ENCODE measurements around the gene RRAGC.

The RRAGC gene, protein sequence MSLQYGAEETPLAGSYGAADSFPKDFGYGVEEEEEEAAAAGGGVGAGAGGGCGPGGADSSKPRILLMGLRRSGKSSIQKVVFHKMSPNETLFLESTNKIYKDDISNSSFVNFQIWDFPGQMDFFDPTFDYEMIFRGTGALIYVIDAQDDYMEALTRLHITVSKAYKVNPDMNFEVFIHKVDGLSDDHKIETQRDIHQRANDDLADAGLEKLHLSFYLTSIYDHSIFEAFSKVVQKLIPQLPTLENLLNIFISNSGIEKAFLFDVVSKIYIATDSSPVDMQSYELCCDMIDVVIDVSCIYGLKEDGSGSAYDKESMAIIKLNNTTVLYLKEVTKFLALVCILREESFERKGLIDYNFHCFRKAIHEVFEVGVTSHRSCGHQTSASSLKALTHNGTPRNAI

DNA sequence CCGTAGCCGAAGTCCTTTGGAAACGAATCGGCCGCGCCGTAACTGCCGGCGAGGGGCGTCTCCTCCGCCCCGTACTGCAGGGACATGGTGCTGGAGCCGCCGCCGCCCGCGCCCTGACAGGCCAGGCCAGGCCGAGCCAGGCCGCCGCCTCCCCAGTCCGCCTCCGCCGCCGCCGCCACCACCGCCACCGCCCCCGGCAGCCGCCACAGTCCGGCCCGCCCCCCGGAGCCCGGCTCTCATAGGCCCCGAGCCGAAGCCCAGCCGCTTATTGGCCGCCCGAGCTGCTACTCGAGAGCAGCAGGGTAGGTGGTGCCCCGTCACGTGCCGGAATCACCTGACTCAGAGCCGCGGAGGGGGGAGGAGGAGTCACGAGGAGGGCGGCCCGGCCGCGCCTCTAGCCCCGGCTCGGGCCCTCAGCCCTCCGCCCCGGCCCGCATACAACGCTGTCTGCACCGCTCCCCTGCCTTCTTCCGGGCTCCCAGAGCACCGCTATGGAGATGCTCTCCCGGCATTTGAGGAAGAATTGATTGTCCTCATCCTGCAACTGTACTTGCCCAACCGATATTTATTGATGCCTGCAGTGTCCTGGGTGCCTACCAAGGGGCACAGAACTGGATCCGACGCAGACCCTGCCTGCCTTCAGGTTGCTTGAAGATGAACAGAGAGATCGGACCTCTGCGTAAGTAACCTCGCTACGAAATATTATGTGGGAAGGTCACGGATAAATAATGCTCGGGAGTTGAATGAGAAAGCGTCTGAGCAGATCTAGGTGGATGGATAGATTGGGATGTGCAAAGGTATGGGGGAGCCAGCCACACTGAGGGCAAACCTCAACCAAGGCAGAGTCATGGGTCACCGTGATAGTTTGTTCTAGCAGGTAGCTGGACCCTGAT is at the start of gene RRAGC:
RRAGC (minus strand) TSS at position 212 of the 893 bp plus-strand sequence; CDS start at position 86, 126 bp downstream.
- peak; percentile 98 for DNase-seq

DNA sequence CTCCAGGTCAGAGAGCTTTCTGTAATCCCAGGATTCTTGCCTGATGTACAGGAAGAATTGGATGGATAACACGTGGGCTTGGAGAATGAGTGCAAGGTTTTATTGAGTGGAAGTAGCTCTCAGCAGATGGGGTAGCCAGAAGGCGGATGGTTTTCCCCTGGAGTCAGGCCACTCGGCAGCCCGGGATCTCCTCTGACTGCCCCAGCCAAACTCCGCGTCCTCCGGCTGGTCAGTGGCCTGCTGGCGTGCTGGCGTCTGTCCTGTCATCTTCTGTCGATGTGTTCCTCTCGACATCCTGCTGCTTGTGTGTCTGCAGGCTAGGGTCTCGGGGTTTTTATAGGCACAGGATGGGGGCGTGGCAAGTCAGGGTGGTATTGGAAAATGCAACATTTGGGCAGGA is 49.2 kb upstream of the RRAGC start:
- no peak for DNase-seq

DNA sequence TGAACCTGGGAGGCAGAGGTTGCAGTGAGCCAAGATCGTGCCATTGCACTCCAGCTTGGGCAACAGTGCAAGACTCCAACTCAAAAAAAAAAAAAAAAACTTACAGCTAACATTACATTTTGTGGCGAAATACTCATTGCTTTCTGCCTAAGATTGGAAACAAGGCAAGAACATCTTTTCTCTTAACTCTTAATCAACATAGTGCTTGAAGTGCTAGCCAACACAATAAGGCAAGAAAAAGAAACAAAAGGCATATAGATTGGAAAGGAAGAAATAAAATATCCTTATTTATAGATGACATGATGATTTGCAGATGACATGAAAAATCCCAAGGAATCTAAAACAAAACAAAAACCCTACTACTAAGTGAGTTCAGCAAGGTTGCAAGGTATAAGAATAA is 46.4 kb upstream of the RRAGC start:
- no peak for DNase-seq

DNA sequence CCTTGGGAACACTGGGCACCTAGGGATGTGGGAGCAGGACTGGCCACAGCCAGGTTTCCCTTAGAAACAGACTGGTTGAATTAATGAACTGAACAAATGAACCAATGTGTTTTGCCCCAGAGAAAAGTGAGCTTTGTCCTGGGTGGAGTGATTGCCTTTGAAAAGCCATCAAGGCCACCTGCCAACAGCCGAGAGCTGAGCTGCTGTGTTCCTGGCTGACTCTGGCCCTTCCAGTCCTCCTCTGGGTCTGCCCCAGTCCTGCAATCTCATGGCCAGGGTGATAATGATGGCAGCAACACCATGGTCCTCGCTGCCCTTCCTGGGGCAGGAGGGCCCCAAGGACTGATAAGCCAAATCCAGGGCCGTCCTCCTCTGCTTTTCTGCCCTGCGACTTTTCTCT is 40.0 kb upstream of the RRAGC start:
- no peak for DNase-seq

DNA sequence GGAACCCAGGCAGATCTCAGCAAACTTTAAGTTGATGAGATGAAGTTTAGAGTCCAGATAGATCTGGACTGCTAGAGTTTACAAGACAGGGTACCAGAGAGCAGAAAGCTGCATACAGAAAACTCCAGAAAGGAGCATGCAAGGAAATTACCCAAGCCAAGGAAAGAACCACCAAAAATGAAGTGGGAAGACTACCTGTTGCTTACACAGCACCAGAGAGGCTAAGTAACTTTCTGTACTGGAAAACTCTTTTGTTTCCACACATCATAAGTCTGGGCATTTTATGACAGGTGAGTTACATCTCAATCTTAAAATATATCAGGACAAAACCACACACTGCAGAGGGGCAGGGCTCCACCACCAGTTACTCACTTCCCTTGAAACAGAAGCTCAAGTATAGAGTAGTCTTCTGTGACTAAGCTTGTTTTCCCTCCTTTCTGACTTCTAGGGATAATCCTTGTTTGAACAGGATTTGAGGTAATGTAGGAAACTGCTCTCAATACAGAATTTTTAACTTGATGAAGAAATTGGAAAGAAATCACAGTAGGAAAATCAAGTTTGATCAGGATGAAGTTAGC is 39.2 kb upstream of the RRAGC start:
- no peak for DNase-seq

DNA sequence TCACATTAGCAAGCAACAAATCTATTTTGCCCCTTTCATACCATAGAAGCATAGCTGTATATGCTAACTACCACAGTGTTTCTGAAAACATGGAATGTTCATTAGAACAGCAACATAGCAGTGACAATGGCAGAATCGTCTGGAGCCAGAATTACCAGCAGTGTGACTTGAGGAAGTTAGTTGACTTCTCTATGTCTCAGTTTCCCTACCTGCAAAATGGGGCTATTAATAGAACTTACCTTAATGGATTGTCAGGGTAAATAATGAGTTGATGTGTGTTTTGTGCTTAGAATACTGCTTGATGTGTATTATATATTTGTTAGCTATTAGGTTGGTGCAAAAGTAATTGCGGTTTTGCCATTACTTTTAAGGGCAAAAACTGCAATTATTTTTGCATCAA is 36.6 kb upstream of the RRAGC start:
- no peak for DNase-seq

DNA sequence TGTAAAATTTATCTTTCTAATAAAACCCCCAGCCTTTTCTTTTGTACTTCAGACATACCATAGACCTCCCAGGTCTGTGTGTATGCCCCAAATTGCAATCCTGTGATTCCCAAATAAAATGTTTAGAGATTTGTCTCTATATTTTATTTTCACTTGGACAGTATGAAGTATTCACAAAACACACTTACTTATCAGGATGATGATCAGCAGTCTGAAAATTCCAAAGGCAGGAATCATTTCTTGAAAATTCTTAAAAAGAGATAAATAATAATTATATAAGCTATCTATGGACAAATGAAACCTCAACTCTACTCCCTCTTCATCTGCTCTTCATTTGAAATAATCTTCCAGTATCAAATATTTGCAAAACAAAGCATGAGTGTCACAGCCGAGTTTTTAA is 33.4 kb upstream of the RRAGC start:
- no peak for DNase-seq

DNA sequence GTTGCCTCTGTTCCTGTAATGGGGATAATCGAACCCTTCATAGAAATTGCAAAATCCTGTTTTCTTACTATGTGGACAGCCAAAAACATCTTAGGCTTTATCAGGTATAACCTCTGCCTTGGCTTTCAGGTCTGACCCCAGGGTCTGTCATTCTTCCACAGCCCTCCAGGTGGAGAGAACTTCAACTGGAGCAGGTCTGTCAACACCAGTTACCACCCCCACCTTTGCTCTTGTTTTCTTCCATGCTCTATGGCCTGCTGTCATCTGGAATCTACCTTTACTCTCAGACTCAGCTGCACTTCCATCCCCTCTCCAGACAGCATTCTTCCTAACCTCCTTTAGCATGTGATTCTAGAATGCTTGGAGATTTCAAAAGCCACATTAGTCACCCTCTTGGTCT is 32.2 kb upstream of the RRAGC start:
- DNase-seq = no peak

DNA sequence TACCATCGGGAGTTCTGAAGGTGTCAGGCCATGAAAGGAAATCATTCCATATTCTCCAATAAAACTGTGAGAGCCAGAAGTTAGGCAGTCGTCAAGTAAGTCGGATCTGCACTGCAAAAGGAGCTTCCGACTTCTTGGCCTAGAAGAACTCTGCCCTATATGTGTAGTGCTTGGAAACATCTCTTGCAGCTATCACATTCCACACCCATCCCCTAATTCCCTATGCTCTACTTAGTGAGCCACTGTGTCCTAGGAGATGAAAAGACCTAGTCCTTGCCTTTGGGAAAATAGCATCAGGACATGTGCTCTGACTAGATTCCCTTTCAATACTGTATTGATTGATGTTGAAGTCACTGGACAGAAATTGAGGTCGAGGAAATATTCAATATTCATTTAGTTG is 30.0 kb upstream of the RRAGC start:
- DNase-seq = no peak

DNA sequence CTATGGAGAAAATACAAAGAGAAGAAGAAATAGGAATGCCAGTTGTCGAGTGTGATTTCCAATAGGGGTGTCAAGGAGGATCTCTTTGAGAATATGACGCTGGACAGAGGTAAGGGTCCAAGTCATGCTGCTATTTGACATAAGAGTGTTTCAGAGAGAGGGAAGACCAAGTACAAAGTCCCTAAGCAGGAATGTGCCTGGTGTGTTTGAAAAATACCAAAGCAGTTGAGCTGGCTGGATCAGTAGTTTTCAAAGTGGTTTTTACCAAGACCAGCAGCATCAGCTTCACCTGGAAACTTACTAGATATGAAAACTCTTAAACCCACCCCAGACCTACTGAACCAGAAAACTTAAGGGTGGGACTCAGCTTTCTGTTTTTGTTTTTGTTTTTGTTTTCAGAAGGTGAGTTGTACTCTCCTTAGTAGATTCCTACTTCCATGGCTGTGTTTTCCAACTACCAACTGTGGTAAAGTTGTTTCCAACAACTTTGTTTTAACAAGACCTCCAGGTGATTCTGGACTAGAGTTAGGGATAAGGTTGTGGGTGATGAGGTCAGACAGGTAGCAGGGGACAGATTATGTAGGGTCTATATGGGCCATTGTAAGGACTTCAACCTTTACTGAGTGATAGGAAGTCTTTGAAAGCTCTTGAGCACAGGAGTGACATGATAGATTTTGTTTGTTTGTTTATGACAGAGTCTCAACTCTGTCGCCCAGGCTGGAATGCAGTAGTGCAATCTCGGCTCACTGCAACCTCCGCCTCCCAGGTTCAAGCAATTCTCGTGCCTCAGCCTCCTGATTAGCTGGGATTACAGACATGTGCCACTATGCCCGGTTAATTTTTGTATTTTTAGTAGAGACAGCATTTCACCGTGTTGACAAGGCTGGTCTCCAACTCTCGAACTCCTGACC is 29.1 kb upstream of the RRAGC start:
- no peak for DNase-seq

DNA sequence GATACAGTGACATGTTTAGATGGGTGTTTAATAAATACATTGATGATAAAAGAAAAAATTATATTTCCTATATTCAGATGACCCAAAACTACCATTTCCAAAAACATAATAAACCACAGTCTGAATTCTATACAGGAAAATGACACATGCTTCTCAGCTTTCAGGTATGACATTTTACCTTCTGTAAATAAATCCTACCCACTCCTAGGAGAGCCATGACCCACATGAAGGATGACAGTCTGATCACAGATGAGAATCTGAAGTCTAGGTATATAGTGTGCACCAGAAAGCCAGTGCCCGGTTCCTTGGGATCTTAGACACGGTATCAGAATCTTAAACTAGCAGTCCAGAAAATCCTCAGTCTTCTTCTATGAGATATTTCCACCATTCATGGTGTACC is 25.5 kb upstream of the RRAGC start:
- DNase-seq = no peak

DNA sequence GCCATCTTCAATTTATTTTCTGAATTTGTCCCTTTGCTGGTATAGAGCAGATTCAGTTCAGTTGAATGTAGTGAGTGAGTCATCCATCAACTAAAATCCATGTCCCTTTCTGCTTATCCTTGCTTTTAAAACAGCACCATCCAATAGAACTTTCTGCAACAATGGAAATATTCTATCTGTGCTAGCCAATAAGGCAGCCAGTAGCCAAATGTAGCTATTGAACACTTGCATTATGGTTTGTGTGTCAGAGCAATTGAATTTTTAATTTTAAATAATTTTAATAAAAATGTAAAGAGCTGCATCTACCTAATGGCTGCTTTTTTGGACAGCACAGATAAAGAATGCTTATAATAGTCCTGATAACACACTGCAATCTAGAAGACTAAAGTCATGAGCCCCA is 21.9 kb upstream of the RRAGC start, which contains the start of gene GJA9:
GJA9 (minus strand) TSS at position 101 of the 400 bp plus-strand sequence. CDS start 5,489 bp downstream, outside the sequence.
- DNase-seq = no peak

DNA sequence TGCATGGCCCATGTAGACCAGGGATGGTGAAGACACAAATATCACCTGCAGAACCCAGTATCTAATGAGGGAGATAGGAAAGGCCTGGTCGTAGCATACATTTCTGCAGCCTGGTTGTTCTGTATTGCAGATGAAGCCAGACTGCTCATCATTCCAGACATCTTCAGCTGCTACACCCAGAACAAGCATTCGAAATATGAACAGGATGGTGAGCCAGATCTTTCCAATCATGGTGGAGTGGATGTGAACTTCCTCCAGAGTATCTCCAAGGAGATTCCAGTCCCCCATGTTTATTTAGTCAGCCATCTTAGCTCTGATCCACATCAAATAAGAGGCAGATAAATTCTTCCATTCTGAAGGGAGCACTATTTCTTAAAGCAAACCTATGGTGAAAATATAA is 16.2 kb upstream of the RRAGC start:
- DNase-seq = no peak

DNA sequence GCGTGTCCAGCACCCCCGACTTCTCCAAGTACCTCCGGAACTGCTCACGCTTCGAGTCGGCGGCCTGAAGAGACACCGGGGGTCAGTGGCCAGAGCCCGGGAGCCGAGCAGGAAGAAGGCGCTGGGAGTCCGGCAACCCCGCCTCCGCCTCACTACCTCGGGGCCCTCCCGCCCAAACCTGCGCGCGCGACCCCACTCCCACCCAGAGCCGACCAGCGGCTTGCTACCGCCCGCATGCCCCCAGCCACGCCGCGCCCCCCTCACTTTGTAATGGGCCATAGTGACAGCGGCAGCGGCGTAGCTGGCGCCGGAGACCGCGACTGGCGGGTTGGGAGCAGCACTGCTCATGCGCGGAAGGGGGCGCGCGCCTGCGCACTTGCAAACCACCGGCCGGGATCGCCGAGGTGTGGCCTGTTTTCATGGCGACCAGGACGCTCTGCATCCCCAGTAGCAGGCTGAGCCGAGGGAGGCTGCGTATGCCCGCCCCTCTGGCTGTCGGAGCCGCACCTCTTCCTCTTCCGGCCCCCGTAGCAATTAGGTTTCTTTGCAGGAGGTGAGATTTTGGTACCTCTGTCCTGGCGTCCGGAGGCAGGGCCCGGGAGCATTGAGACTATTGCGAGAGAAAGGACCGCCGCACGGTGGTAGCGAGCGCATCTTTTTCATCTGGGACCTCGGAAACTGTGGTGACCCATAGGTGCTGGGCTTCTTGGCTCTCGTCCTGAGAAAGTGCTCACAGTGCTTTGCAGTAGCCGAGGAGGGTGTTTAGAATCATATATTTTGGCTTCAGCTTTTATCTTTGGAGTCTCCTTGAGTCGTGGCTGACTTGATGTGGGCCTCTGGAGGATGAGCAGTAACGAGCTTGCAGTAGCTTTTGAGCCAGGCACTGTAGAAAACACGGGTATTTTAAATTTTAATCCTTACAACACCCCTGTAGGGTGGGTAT is 13.7 kb upstream of the RRAGC start, which contains the start of gene MYCBP:
MYCBP (minus strand) TSS at position 322 of the 943 bp plus-strand sequence; CDS start at position 279, 43 bp downstream.
- peak; percentile 98 for DNase-seq

DNA sequence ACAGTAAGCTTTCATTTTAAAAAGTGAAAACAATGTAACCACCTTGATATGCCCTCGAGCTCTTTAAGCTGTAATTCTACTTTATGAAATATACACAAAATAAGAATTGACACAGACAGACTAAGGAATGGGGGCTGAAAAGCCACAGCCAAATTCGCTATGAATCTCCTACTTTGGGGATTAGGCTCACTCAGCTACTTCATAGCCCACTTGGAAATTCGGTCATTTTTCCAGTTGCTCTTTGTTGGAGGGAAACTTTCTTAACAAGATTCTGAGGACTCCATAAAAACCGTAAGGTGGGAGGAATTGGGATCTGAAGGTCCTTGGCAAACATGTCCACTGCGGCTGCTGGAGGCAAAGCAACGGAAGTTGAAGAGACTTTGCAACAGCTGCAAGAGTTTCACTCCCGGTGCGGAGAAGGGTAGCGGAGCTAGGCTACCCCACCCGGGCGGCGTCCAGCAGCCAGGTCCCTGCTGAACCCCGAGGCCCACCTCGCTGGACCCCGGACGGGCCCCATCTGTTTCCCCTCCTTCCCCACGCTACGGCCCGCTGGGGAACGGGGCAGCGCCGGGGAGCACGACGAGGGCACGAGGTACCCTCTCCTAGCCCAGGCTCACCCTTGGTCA is 12.9 kb upstream of the RRAGC start:
- peak; percentile 71 for DNase-seq

DNA sequence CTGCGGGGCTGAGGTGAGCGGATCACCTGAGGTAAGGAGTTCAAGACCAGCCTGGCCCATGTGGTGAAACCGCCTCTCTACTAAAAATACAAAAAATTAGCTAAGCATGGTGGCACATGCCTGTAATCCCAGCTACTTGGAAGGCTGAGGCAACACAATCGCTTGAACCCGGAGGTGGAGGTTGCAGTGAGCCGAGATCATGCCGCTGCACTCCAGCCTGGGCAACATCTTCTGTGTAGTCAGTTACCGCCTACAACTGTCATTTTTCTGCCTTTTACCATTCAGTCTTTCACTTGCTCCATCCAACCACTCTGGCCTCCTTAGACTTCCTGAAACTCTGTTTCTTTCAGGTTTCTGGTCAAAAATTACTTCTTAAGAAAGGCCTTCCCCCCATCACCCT is 11.4 kb upstream of the RRAGC start:
- no peak for DNase-seq

DNA sequence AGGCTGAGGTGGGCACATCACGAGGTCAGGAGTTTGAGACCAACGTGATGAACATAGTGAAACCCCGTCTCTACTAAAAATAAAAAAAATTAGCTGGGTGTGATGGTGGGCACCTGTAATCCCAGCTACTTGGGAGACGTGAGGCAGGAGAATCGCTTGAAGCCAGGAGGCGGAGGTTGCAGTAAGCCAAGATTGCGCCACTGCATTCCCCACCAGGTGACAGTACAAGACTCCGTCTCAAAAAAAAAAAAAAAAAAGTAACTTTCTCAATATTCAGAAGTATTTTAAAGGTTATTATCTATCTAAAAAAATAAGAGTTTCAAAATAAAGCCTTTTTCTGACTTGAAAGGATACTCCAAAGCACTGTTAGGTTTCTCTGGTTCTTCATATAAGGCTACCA is 7.6 kb upstream of the RRAGC start:
- no peak for DNase-seq

DNA sequence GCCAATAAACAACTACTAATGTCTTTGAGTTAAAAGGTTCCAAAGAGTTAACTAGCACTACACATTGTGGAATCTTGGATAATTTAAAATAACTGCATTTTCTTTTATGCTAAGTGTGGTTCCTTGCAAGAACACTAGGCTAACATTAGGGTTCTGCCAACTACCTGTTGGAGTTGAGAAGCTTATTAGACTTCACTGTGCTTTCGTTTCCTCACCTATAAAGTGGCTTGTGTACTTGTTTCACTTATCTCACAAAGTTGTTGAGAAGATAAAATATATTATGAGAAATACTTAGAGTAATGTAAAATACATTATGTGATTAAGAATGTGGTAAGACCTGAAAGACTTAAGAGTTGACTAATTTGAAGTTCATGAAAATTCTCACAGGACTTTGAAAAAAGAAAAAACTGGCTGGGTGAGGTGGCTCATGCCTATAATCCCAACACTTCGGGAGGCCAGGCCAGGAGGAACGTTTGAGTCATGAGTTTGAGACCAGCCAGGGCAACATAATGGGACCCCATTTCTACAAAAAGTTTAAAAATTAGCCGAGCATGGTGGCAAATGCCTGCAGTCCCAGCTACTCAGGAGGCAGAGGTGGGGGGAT is 5.6 kb upstream of the RRAGC start:
- DNase-seq = no peak

DNA sequence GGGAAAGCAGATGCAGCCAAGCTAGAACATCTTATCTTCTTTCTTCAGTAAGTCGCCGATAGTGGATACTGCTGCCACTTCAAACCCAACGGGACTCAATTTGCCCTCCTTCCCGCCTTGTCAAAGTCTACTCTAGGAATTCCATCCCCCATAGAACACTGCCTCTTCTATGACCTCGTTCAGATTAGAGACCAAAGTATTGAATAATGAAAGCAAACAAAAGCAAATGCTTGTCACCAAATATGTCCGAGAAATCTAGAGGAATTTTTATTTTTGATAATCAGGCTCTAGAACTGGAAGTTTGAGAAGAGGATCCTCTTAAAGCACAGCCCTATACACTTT is 853 bp upstream of the RRAGC start:
- no peak for DNase-seq

DNA sequence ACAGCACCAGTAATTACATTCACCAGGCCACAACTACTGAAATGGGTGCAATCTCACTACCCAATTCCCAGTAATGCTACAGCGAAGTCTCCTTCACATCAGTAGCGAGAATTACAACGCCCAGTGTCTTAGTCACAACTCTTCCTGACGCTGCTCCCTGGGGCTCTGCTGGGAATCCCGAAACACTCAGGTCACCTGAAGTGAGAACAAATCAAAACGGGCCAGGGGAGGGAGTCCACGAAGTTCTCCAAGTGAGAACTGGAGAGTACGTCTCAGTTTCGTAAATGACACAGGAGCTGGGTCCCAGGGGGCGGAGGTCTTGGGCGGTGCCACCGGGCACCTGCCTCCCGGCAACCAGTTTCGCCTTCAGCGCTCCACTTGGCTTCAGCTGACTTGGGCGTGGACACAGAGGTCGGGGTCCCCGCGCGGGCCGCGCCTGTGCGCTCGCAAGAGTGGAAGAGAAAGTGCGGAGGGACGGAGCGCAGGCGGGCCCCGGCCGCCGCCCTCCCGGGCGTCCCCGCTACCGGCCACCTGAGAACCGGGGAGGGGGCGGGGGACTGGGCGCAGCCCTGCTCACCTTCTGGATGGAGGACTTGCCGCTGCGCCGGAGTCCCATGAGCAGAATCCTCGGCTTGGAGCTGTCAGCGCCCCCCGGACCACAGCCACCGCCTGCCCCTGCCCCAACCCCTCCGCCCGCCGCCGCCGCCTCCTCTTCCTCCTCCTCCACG is 575 bp downstream of the RRAGC start:
- peak; percentile 79 for DNase-seq

Data from activated CD8-positive, alpha-beta memory T cell treated with anti-CD3 and anti-CD28 coated beads, Interleukin-2, amount 50 U/mL, for 48 hours (primary cell).